CD4-positive, alpha-beta T cell (primary cell): ENCODE results near the gene TBC1D3D. TPM values are rescaled to one million over a fixed set of nuclear protein-coding genes. Genes with fewer than 3 reads are reported as not detected.
"Not testable (repeated sequence)": the region's sequence is repeated elsewhere in the genome, so short reads cannot be mapped to it uniquely, and the experiment has no call there.

ENCODE experiments used
- ATAC-seq: fragments of 200-7000 bp; cut with Tn5 transposase; one replicate; pipeline ENCODE4 v1.10.0; 2022; ENCODE audit warnings: mild to moderate bottlenecking; ENCODE audit not compliant: poor library complexity
- CTCF ChIA-PET: fragments of 350-600 bp; sonication (Branson Sonifier 250); formaldehyde crosslinking; loops from one replicate; lab custom pipeline; 2021; ENCODE audit warnings: antibody characterized with exemption, inconsistent platforms; lab: Charles Lee
- POLR2A ChIA-PET: fragments of 350-600 bp; sonication (Branson Sonifier 250); formaldehyde crosslinking; loops from one replicate; lab custom pipeline; 2021; ENCODE audit warnings: antibody characterized with exemption, inconsistent platforms; lab: Charles Lee
- DNase-seq, 14 experiments: peaks; one replicate each; pipeline ENCODE4 v3.0.0-alpha.2; 2013 to 2020; ENCODE audit warnings: mixed read lengths in 2 of 14
- H3K27ac ChIP-seq, 2 donors: one replicate each; pipeline versions ENCODE4 v1.5.1 to v1.7.0; 2013; ENCODE audit warnings: low read length in 2 of 2, low read depth in 1 of 2, mild to moderate bottlenecking in 1 of 2
- H3K27me3 ChIP-seq, 2 experiments: 1 replicate in 1 of 2; 2 replicates in 1 of 2; pipeline versions ENCODE4 v1.6.1 to v1.7.0; 2013; ENCODE audit warnings: low read length in 2 of 2, control low read depth in 1 of 2, mild to moderate bottlenecking in 1 of 2, moderate library complexity in 1 of 2; ENCODE audit not compliant: insufficient read depth in 2 of 2, control insufficient read depth in 1 of 2
- H3K36me3 ChIP-seq: one replicate; pipeline ENCODE4 v1.6.1; 2013; ENCODE audit warnings: low read length, control low read depth; ENCODE audit not compliant: insufficient read depth
- H3K4me1 ChIP-seq: one replicate; pipeline ENCODE4 v1.6.1; 2013; ENCODE audit warnings: low read length, control low read depth; ENCODE audit not compliant: insufficient read depth
- H3K4me3 ChIP-seq: one replicate; pipeline ENCODE4 v1.5.1; 2013; ENCODE audit warnings: mild to moderate bottlenecking, low read length, moderate library complexity
- H3K9me3 ChIP-seq, 2 experiments: 1 replicate in 1 of 2; 2 replicates in 1 of 2; pipeline versions ENCODE4 v1.6.1 to v1.7.0; 2013; ENCODE audit warnings: low read length in 2 of 2, mild to moderate bottlenecking in 2 of 2, control low read depth in 1 of 2, moderate library complexity in 1 of 2; ENCODE audit not compliant: control insufficient read depth in 1 of 2, insufficient read depth in 1 of 2
- H3K27ac Mint-ChIP-seq: one replicate; pipeline ENCODE4 v1.8.0; 2020; ENCODE audit warnings: mixed read lengths
- H3K27me3 Mint-ChIP-seq: one replicate; pipeline ENCODE4 v1.8.0; 2021; ENCODE audit warnings: mixed read lengths
- H3K36me3 Mint-ChIP-seq: one replicate; pipeline ENCODE4 v1.8.0; 2021; ENCODE audit warnings: low read depth, mixed read lengths
- H3K4me1 Mint-ChIP-seq: one replicate; pipeline ENCODE4 v1.8.0; 2021; ENCODE audit warnings: low read depth, mixed read lengths
- H3K4me3 Mint-ChIP-seq: one replicate; pipeline ENCODE4 v1.8.0; 2020; ENCODE audit warnings: mild to moderate bottlenecking, mixed read lengths
- H3K9me3 Mint-ChIP-seq: one replicate; pipeline ENCODE4 v1.8.0; 2020; ENCODE audit warnings: mixed read lengths
- intact Hi-C, 2 experiments: fragments of 100-400 bp; cut with DNase I in 1 of 2; cut with micrococcal nuclease in 1 of 2; formaldehyde crosslinking; loops; one replicate each; pipeline versions ENCODE4 v1.15.1 to v1.9.0; 2023 to 2025; cut with DNase I, micrococcal nuclease
- polyA plus RNA-seq, 2 donors: library from polyadenylated mRNA; unstranded; fragments of 120-200 nt; gene quantifications; one replicate each; pipeline ENCODE4 v1.2.1, GENCODE V29; 2013
- total RNA-seq, 174 experiments: library from RNA in 2 of 174; stranded (reverse) in 2 of 174; gene quantifications; one replicate each; pipeline ENCODE4 v1.2.3 and lab custom pipeline; 2021 to 2026

The TBC1D3D gene
- total RNA-seq: 1 to 10 TPM; 7.5 to 8.0 TPM
- not detected for polyA plus RNA-seq (2013, experiment 1 of 2)
- 7.9 TPM for polyA plus RNA-seq (2013, experiment 2 of 2)
- 0 to 1.3 (median 0) reads per million in 172 experiments for total RNA-seq (lab: John Stamatoyannopoulos, UW)

DNA sequence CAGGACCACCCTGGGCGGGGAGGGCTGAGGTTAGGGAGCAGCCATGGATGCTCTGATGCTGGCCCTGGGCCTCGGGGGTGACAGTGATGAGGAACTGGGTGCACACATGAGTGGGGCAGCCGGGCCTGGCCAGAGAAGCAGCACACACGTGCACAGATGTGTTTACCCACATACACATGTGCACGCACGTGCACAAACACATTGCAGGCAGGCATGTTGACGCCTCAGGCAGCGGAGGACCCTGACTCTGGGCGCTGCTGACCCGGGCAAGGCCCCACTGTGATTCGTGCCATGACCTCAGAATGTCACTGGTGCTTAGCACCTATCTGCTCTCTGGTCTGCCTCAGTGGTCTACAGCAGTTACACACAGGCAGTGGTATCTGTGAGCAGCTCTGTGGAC lies at the start of gene TBC1D3D:
TSS of gene TBC1D3D (plus strand) at position 301 of the 400 bp plus-strand sequence. CDS start 1,585 bp downstream, outside the sequence.
- ATAC-seq, H3K27me3 Mint-ChIP-seq, H3K36me3 ChIP-seq, H3K9me3 Mint-ChIP-seq, H3K9me3 ChIP-seq, DNase-seq, H3K4me3 Mint-ChIP-seq, H3K4me3 ChIP-seq, H3K27ac Mint-ChIP-seq, CTCF ChIA-PET, H3K27ac ChIP-seq, H3K36me3 Mint-ChIP-seq, H3K4me1 Mint-ChIP-seq, H3K4me1 ChIP-seq, POLR2A ChIA-PET, intact Hi-C loops, H3K27me3 ChIP-seq: not testable (repeated sequence)

DNA sequence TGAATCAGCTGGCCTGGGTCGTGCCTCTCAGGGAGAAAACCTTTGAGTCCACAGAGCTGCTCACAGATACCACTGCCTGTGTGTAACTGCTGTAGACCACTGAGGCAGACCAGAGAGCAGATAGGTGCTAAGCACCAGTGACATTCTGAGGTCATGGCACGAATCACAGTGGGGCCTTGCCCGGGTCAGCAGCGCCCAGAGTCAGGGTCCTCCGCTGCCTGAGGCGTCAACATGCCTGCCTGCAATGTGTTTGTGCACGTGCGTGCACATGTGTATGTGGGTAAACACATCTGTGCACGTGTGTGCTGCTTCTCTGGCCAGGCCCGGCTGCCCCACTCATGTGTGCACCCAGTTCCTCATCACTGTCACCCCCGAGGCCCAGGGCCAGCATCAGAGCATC lies 14.8 kb upstream of the TBC1D3D start, which contains the start of gene TBC1D3L:
TSS of gene TBC1D3L (minus strand) at position 101 of the 400 bp plus-strand sequence. CDS start 1,540 bp downstream, outside the sequence.
- H3K4me3 Mint-ChIP-seq, H3K4me1 Mint-ChIP-seq: not testable (repeated sequence)

More for the DNA sequence above, 14.8 kb upstream of the TBC1D3D start, which contains the start of gene TBC1D3L:
- ATAC-seq, intact Hi-C loops, H3K4me3 ChIP-seq, DNase-seq, H3K27ac Mint-ChIP-seq, H3K27ac ChIP-seq, H3K27me3 Mint-ChIP-seq, H3K4me1 ChIP-seq, H3K36me3 ChIP-seq, H3K27me3 ChIP-seq, H3K9me3 Mint-ChIP-seq, POLR2A ChIA-PET, H3K36me3 Mint-ChIP-seq, CTCF ChIA-PET, H3K9me3 ChIP-seq: not testable (repeated sequence)

Other genes with a start within 250 kb of the TBC1D3D start
- gene TBC1D3K, start 79.6 kb upstream of the TBC1D3D start, total RNA-seq: not detected
- 1 to 10 TPM in 1 of 2 experiments, under 1 TPM in 1; 0.42 to 1.1 TPM for gene TBC1D3L, start 14.9 kb upstream of the TBC1D3D start, total RNA-seq
- gene TBC1D3C, start 64.7 kb downstream of the TBC1D3D start, total RNA-seq: not detected
- not detected for gene TBC1D3E, start 124.0 kb downstream of the TBC1D3D start, total RNA-seq
- not detected for gene TBC1D3, start 188.6 kb downstream of the TBC1D3D start, total RNA-seq